GM21786 (cell line): Measurements from ENCODE around the gene THSD1.
"Not testable (repeated sequence)": the region's sequence is repeated elsewhere in the genome, so short reads cannot be mapped to it uniquely, and the experiment has no call there.

ENCODE experiments used
- ATAC-seq: cut with Tn5 transposase; IDR thresholded peaks from one replicate; pipeline ENCODE4 v1.9.1; 2021; ENCODE audit not compliant: unreplicated experiment

Gene THSD1

DNA sequence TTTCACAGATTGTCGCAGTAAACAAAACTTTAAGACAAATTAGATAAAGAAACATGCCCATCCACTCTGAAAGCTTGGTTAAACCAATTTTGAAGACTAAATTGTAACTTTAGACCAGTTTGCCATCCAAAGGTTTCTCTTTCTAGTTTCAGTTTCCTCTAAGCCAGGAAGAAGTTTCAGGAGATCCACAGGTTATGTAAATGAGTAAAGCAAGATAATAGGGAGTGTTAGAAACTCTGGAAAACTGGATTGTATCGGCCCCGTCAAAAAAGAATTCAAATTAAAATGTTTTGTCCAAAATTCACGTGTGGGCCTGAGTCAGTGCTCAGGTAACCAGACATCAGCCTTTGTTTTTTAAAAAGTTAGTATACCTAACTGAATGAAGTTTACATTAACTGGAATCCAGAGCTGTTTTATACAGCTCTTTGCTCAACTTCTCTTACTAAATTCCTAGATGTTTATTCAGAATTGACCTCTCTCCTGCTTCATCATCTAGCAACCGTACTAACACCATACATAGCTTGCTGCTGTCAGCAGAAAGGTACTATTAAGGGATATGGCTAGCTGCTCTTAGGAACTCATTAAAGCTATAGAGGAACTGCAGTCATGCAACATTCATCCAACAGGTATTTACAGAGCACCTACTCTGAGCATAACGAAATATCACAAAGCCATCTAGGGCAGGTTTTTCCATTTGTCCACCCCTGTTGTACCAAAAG lies 43.6 kb downstream of the THSD1 start:
- not testable (repeated sequence) for ATAC-seq

DNA sequence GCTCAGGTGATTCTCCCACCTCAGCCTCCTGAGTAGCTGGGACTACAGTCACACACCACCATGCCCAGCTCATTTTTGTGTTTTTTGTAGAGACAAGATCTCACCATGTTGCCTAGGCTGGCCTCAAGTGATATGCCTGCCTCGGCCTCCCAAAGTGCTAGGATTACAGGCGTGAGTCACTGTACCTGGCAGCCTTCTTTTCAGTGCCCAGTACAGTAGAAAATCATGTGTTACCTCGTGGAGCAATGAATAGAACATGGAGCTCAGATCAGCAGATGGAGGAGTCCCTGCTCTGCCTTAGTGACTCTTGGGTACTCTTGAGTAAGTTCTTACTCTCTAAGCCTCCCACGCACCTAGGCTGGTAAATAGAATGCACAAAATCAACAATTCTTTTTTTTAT lies 44.7 kb downstream of the THSD1 start:
- no peak for ATAC-seq

DNA sequence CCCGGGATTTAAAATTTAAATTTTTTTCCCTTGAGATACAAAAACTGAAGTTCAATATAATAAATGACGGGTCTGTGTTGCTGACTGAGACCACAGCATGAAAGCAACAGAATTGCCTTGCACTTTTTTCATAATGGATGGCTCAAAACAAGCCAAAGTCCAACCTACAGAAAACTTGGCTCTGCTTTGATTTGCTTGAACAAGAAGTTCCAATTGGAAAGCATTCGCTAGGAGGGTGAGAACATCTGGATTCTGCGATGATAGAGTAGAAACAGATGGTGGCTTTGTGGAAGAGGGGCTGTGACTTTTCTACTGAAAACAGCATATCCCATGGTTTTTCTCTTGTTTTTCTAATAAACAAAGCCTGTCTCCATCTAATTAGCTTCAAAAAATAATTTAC lies 46.4 kb downstream of the THSD1 start:
- no peak for ATAC-seq

DNA sequence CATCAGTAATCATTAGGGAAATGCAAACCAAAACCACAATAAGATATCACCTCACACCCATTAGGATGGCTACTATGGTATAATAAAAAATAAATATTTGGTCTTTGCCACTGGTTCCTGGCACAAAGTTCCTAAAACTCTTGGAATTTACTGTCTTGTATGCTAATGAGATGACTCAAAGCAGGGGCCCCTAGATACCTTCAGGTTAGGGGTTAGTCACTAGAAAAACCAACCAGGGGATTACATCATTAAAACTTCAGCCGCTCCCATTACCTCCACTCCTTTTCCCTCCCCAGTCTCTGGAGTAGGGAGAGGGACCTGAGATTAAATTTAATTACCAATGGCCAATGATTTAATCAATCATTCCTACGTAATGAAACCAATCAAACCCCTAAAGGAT lies 49.6 kb downstream of the THSD1 start:
- no peak for ATAC-seq

DNA sequence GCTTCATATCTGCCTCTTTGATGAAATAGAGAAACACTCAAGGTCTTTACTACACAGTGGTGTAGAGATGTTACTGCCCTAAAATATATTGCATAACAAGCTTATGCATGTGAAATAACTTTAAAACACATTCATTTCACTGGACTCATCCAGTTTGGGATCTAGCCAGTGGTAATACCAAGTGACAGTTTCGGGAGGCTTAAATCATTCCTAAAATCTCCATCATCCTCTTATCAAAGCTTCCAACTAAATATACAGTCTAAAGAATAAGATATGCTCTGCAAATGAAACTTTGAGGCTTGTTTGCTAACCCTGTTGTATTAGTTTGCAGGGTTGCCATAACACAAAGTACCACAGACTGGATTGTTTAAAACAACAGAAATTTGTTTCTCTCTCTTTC lies 52.8 kb downstream of the THSD1 start:
- ATAC-seq, result no peak

DNA sequence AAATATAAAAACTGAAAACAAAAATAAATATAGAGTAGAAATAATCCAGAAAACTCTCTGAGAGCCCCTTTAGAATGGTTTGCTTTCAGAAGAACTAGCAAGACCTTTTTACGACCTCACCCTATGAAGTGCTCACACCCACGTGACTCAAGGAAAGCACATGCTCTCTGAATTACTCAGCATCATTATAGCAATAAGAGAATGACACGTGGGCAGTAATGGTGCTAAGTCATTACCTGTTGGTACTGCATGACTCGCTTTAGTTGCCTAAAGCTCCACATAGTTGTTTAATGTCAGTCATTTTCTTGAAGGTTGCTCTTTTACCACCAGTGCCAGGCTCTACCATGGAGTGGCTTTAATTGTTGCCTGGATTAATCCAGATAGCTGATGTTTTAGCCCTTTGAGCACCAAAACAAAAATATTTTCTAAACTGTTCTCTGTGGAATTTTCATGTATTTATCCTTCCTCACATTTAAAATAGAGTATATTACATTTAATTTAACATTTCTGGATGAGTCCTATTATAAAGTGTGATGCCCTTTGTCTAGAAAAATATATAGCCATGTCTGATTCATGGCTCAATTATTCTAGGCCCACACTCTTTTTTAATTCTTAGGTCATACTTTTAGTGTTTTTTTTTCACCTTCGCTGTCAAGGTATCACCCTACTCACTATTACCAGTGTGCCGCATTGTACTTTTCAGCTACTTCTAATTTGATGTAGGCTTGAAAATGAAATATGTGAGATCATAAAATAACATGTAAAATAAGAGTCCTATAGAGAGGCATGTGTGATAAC lies 56.8 kb downstream of the THSD1 start:
- no peak for ATAC-seq

DNA sequence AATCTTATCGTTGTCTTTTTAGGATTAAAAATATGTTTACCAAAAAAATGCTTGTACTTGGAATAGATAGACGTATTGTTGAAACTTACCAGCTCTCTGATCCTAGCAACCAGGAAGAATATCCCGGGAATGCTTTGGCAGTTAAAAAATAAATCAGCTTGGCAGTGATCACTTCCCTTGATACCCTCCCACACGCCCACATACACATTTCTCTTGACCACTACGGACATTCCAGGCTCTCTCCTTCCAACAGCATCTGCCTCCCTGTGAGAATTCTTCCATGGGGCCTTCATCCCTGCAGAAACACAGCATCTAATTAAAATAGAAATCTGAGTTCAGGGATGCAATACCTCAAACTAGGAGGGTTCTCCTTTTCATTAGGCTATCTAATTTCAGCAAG lies 57.9 kb downstream of the THSD1 start:
- ATAC-seq, result no peak

DNA sequence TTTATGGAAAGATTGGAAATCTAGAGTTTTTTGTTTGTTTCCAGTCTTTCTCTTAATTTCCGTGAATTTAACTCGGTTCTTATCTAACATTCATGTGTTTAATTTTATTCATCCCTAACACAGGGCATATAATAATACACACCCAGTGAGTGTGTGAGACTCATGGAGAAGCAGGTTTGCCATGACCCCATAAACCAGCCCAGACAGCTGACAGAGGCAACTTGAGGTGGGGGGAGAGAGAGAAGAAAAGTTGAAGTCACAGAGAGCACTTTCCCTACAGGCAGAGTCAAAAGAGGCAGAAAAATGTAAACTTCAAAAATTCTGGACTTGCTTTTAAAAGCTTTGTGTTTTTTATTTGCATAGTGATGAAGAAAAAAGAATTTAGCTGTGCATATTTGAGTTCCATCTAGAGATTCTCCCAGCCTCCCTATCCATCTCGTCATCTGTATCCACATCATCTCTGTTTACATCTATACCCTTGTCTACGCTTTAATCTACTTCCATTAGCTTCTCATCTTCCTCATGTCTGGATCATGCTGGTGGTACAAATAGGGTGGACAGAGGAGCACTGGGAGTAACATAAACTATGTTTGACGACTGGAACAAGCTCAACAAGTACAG lies 60.2 kb downstream of the THSD1 start:
- ATAC-seq, result no peak

DNA sequence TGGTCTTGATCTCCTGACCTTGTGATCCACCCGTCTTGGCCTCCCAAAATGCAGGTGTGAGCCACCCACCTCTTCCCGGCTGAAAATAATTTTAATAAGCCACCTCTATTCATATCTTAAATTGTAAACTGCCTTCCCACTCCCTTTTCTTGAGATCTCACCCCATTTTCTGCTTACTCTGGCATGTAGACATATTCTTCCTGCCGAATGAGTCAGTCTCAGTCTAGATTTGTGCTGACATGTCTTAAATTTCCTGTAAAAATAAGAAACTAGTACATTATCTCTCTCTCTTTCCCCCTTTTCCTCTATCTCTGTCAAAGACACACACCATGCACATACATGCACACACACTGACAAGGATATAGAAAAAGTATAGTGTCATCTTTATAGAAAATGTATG lies 60.9 kb downstream of the THSD1 start:
- no peak for ATAC-seq

DNA sequence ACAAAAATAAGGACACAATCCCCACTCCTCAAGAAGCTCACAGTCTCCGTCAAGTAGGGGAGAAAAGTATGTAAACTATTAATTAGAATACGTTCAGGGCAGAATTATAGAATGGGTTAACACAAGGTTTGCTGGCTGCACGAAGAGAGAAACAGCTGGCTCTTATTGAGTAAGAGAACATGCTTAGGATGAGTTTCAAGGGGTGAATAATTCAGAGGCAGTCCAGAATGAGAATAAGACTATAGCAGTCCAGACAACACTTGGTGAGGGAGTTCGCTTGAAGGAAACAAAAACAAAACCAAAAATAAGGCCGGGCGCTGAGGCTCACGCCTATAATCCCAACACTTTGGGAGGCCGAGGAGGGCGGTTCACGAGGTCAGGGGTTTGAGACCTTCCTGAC lies 61.9 kb downstream of the THSD1 start:
- ATAC-seq, result no peak

DNA sequence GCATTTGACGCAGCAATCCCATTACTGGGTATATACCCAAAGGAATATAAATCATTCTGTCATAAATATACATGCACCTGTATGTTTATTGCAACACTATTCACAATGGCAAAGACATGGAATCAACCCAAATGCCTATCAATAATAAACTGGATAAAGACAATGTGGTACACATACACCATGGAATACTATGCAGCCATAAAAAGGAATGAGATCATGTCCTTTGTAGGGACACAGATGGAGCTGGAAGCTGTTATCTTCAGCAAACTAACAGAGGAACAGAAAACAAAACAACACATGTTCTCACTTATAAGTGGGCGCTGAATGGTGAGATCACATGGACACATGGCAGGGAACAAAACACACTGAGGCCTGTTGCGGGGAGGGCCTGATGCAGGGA lies 63.8 kb downstream of the THSD1 start:
- not testable (repeated sequence) for ATAC-seq

DNA sequence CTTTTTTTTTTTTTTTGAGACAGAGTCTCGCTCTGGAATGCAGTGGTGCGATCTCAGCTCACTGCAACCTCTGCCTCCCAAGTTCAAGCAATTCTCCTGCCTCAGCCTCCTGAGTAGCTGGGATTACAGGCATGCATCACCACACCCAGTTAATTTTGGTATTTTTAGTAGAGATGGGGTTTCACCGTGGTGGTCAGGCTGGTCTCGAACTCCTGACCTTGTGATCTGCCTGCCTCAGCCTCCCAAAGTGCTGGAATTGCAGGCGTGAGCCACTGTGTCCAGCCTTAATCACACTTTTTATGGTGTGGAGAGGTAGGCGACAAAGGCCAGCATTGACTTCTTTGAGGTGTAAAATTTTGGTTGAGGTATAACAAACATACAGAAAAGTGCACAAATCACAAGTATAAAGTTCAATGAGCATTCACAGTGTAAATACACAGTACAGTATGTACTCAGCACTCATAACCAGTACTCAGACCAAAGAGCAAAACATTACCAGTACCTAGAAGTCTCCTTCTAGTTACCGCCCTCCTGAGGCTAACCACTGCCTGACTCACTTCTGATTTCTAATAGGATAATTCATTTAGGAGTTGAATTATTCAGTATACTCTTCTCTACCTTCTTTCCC lies 68.0 kb downstream of the THSD1 start:
- not testable (repeated sequence) for ATAC-seq

DNA sequence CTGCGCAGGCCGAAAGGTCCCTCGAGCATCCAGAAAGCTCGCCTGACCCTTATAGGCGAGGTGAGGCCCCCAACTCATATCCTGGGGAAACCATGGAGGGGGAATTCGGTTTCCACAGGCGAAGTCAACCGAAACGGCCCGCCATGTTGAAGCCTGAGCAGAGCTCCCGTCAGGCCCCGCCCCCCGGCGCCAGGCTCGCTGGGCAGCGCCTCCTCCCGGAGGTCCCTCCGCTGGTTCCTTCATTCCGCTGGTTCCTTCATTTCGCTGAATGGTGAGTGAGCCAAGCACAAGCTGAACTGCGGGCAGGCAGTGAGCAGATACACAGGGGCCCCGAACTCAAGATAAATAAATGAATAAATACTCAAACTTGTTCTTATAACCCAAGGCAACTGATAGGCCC lies 71.9 kb downstream of the THSD1 start:
- not testable (repeated sequence) for ATAC-seq

DNA sequence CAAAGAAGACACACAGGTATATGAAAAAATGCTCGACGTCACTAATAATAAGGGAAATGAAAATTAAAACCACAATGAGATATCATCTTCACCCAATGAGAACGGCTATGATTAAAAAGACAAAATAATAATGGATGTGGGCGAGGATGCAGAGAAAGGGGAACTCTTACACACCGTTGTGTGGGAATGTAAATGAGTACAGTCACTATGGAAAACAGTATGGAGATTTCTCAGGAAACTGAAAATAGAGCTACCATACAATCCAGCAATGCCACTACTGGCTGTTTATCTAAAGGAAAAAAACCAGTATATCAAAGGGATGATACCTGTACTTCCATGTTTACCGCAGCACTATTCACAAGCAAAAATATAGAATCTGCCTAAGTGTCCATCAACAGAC lies 74.1 kb downstream of the THSD1 start:
- not testable (repeated sequence) for ATAC-seq
